Panc1 (cell line): ENCODE data around the gene EFL1. TPM values are rescaled to one million over a fixed set of nuclear protein-coding genes. Genes with fewer than 3 reads are reported as not detected.
A peak's percentile ranks its signal among the peaks of the same experiment; 100 is the strongest.
"Not testable (repeated sequence)": the region's sequence is repeated elsewhere in the genome, so short reads cannot be mapped to it uniquely, and the experiment has no call there.

ENCODE experiments used
- ATAC-seq: fragments of 200-7000 bp; cut with Tn5 transposase; 2 replicates; pipeline ENCODE4 v1.9.1; 2020; ENCODE audit warnings: mild to moderate bottlenecking, moderate library complexity
- BruUV-seq: library from RNA; stranded (reverse); fragments of 400-500 nt; replicated peaks from 2 replicates; lab custom pipeline; 2021; lab: Mats Ljungman, UMichigan
- CTCF ChIA-PET: fragments of 300-600 bp; sonication (Branson Sonifier 250); formaldehyde crosslinking; loops from one replicate; lab custom pipeline; 2022; ENCODE audit warnings: antibody characterized with exemption; lab: Charles Lee
- POLR2A ChIA-PET: fragments of 300-600 bp; sonication (Branson Sonifier 250); formaldehyde crosslinking; loops from one replicate; lab custom pipeline; 2022; ENCODE audit warnings: antibody characterized with exemption; lab: Charles Lee
- DNase-seq: peaks from one replicate; pipeline ENCODE4 v3.0.0-alpha.2; 2010; ENCODE audit warnings: low read depth, low spot score
- H3K27ac ChIP-seq: 2 replicates; pipeline ENCODE4 v1.5.1; 2011; ENCODE audit warnings: mild to moderate bottlenecking, low read length, inconsistent platforms
- H3K27me3 ChIP-seq: fragments of 200-500 bp; sonication (Bioruptor generic); 2 replicates; pipeline ENCODE4 v1.6.0; 2014; ENCODE audit warnings: low read length, inconsistent platforms; ENCODE audit not compliant: control insufficient read depth, insufficient read depth
- H3K36me3 ChIP-seq: fragments of 200-500 bp; sonication (Bioruptor generic); 2 replicates; pipeline ENCODE4 v1.5.1; 2014; ENCODE audit warnings: inconsistent platforms, mild to moderate bottlenecking, low read length, moderate library complexity; ENCODE audit not compliant: control insufficient read depth, insufficient read depth
- H3K4me1 ChIP-seq: 2 replicates; pipeline ENCODE4 v1.5.1; 2011; ENCODE audit warnings: inconsistent platforms, mild to moderate bottlenecking, low read length, moderate library complexity; ENCODE audit not compliant: control insufficient read depth, insufficient read depth
- H3K4me3 ChIP-seq, 2 experiments: 2 replicates each; pipeline ENCODE4 v1.5.1; 2011 to 2012; ENCODE audit warnings: low read depth in 2 of 2, low read length in 2 of 2, mild to moderate bottlenecking in 2 of 2, inconsistent platforms in 1 of 2, moderate library complexity in 1 of 2
- H3K9me3 ChIP-seq: fragments of 200-500 bp; sonication (Bioruptor generic); 2 replicates; pipeline ENCODE4 v1.5.1; 2014; ENCODE audit warnings: low read depth, mild to moderate bottlenecking, inconsistent platforms, low read length, moderate library complexity; ENCODE audit not compliant: control insufficient read depth, insufficient read depth
- POLR2AphosphoS5 ChIP-seq: IDR thresholded peaks from 2 replicates; pipeline ENCODE4 v1.6.1; 2012; ENCODE audit warnings: mild to moderate bottlenecking, low read depth, low read length, moderate library complexity
- SIN3A ChIP-seq: IDR thresholded peaks from 2 replicates; pipeline ENCODE4 v1.6.1; 2012; ENCODE audit warnings: low read depth, mild to moderate bottlenecking, low read length, moderate library complexity, borderline replicate concordance; ENCODE audit not compliant: insufficient read depth
- TCF7L2 ChIP-seq: IDR thresholded peaks from 2 replicates; pipeline ENCODE4 v1.6.1; 2011; ENCODE audit warnings: mild to moderate bottlenecking, low read depth, low read length, inconsistent platforms
- in situ Hi-C: cut with HindIII; loops from 2 replicates; pipeline ENCODE4 v1.10.0; 2016; ENCODE audit warnings: low sequenced_read_pairs, low pct_unique_long_range_greater_than_20kb
- intact Hi-C: fragments of 100-400 bp; cut with micrococcal nuclease; formaldehyde crosslinking; loops from one replicate; pipeline ENCODE4 v1.10.0; 2022; ENCODE audit not compliant: unreplicated experiment
- total RNA-seq: library from RNA; stranded (reverse); gene quantifications from one replicate; pipeline ENCODE4 v1.2.1, GENCODE V29; 2021; ENCODE audit not compliant: unreplicated experiment
- TF ChIP-seq, protein P1 (sequence below): fragments of 450-650 bp; IDR thresholded peaks from 2 replicates; pipeline ENCODE4 v1.5.1; 2017; ENCODE audit warnings: mild to moderate bottlenecking
- TF ChIP-seq, protein P2 (sequence below), 2 experiments: IDR thresholded peaks; 2 replicates each; pipeline ENCODE4 v1.6.1; 2011 to 2012; ENCODE audit warnings: low read depth in 2 of 2, control low read depth in 1 of 2, low read length in 1 of 2, mild to moderate bottlenecking in 1 of 2, moderate library complexity in 1 of 2; ENCODE audit not compliant: insufficient read depth in 1 of 2

EFL1 gene
- total RNA-seq, 1 experiment from 2014 or later = 20.2 TPM

DNA sequence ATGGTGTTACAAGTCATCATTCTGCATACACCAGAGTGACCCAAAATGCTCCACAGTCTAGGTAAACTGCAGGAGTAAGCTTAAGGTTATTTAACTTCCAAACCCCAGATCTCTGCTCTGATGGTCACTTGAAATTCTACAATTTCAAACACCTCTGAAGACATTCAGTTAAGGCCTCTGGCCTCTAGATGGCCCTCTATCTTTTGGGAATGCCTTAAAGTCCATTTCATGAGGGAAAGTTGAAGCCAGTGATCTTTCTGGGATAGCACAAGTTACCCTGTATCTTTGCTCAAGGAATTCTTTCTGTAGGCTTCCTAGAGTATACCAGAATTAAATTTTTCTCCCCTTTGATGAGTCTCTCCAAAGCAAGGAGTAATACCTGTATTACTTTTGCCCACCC is 18.7 kb upstream of the EFL1 start:
- CTCF ChIA-PET, DNase-seq, BruUV-seq, H3K9me3 ChIP-seq, H3K4me3 ChIP-seq, intact Hi-C loops, H3K36me3 ChIP-seq, in situ Hi-C loops, POLR2A ChIA-PET, H3K27me3 ChIP-seq, H3K4me1 ChIP-seq, H3K27ac ChIP-seq: not testable (repeated sequence)
- ATAC-seq = peak; percentile 86
- TF ChIP-seq, protein P1, sequence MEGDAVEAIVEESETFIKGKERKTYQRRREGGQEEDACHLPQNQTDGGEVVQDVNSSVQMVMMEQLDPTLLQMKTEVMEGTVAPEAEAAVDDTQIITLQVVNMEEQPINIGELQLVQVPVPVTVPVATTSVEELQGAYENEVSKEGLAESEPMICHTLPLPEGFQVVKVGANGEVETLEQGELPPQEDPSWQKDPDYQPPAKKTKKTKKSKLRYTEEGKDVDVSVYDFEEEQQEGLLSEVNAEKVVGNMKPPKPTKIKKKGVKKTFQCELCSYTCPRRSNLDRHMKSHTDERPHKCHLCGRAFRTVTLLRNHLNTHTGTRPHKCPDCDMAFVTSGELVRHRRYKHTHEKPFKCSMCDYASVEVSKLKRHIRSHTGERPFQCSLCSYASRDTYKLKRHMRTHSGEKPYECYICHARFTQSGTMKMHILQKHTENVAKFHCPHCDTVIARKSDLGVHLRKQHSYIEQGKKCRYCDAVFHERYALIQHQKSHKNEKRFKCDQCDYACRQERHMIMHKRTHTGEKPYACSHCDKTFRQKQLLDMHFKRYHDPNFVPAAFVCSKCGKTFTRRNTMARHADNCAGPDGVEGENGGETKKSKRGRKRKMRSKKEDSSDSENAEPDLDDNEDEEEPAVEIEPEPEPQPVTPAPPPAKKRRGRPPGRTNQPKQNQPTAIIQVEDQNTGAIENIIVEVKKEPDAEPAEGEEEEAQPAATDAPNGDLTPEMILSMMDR = peak; percentile 65

DNA sequence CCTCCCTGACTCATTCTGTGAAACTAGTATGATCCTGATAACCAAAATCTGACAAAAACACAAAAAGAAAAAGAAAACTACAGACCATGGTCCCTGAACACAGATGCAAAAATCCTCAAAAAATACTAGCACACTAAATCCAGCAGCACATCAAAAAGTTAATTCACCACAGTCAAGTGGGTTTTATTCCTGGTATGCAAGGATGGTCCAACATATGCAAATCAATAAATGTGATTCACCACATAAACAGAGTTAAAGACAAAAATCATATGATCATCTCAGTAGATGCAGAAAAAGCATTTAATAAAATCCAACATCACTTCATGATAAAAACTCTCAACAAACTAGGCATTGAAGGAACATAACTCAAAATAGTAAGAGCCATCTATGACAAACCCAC is 12.9 kb upstream of the EFL1 start:
- TF ChIP-seq TCF7L2 (no peak), SIN3A (no peak), POLR2AphosphoS5 (no peak)
- TF ChIP-seq, protein P2, sequence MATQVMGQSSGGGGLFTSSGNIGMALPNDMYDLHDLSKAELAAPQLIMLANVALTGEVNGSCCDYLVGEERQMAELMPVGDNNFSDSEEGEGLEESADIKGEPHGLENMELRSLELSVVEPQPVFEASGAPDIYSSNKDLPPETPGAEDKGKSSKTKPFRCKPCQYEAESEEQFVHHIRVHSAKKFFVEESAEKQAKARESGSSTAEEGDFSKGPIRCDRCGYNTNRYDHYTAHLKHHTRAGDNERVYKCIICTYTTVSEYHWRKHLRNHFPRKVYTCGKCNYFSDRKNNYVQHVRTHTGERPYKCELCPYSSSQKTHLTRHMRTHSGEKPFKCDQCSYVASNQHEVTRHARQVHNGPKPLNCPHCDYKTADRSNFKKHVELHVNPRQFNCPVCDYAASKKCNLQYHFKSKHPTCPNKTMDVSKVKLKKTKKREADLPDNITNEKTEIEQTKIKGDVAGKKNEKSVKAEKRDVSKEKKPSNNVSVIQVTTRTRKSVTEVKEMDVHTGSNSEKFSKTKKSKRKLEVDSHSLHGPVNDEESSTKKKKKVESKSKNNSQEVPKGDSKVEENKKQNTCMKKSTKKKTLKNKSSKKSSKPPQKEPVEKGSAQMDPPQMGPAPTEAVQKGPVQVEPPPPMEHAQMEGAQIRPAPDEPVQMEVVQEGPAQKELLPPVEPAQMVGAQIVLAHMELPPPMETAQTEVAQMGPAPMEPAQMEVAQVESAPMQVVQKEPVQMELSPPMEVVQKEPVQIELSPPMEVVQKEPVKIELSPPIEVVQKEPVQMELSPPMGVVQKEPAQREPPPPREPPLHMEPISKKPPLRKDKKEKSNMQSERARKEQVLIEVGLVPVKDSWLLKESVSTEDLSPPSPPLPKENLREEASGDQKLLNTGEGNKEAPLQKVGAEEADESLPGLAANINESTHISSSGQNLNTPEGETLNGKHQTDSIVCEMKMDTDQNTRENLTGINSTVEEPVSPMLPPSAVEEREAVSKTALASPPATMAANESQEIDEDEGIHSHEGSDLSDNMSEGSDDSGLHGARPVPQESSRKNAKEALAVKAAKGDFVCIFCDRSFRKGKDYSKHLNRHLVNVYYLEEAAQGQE (IDR thresholded peaks at IDR 0.05; ENCODE audit: insufficient read depth in 1 of 2, low read depth in 2 of 2, low read length in 1 of 2) = no peak
- TF ChIP-seq, protein P1 = no peak
- H3K27me3 ChIP-seq = peaks cover 6% of the 10 kb centered on the region
- H3K36me3 ChIP-seq = no peaks in the 10 kb centered on the region
- peaks cover 3% of the 10 kb centered on the region; the same call in 1 of the 2 replicates for H3K9me3 ChIP-seq
- DNase-seq (no peak), ATAC-seq (no peak)
- POLR2A ChIA-PET = no interaction called here
- no peaks in the 10 kb centered on the region for H3K4me1 ChIP-seq
- CTCF ChIA-PET = no interaction called here
- in situ Hi-C loops = no loop called here
- BruUV-seq = no TSS peak
- H3K27ac ChIP-seq = no peak overlapping the region
- intact Hi-C loops = no loop called here
- H3K4me3 ChIP-seq = no peak overlapping the region

DNA sequence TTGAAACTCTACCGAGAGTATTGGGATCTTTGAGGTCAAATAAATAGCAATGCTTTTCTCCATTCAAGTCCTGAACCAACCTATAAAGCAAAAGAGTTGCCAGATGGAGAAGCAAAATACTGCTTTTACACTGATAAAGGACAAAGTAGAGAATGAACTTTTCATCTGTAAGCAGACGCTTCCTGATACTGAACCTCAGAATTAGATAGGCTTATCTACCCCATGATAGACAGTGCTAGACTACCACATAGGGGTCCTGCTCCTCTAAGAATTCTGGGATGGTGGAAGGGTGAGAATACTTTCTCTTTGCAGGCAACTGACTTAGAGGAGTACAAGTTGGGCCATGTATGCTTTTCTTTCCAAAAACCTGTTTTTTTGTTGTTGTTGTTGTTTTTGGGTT is 9.6 kb upstream of the EFL1 start:
- in situ Hi-C loops (no loop called here), intact Hi-C loops (no loop called here)
- BruUV-seq = no TSS peak
- no peak for ATAC-seq
- Histone ChIP-seq H3K36me3 (no peaks in the 10 kb centered on the region), H3K27me3 (peaks cover 6% of the 10 kb centered on the region), H3K4me3 (no peak overlapping the region), H3K9me3 (peaks cover 3% of the 10 kb centered on the region; the same call in 1 of the 2 replicates), H3K4me1 (no peaks in the 10 kb centered on the region), H3K27ac (no peak overlapping the region)
- ChIA-PET CTCF (no interaction called here), POLR2A (no interaction called here)
- no peak for TF ChIP-seq TCF7L2
- TF ChIP-seq, protein P1 = no peak
- TF ChIP-seq, protein P2 (IDR thresholded peaks at IDR 0.05; ENCODE audit: insufficient read depth in 1 of 2, low read depth in 2 of 2, low read length in 1 of 2) = no peak
- DNase-seq = no peak
